Naive thymus-derived CD8-positive, alpha-beta T cell (primary cell): ENCODE data around the gene HACD4. TPM values are rescaled to one million over a fixed set of nuclear protein-coding genes. Genes with fewer than 3 reads are reported as not detected.

ENCODE experiments used
- ATAC-seq, 2 donors: fragments of 150-1000 bp; cut with Tn5 transposase in 1 of 2; sonication (Bioruptor Pico), chemical (Tn5 transposase) in 1 of 2; 1 replicate in 1 of 2; 2 replicates in 1 of 2; pipeline ENCODE4 v1.10.0; 2021; ENCODE audit warnings: mild to moderate bottlenecking in 2 of 2, moderate library complexity in 2 of 2
- POLR2A ChIA-PET: fragments of 350-600 bp; sonication (Branson Sonifier 250); formaldehyde crosslinking; loops from one replicate; lab custom pipeline; 2021; ENCODE audit warnings: antibody characterized with exemption; lab: Charles Lee
- DNase-seq, 10 donors: peaks; one replicate each; pipeline versions ENCODE4 v3.0.0 to v3.0.0-alpha.2; 2020 to 2022
- H3K27ac Mint-ChIP-seq, 10 donors: one replicate each; pipeline ENCODE4 v1.8.0; 2020 to 2022; ENCODE audit warnings: mild to moderate bottlenecking in 10 of 10, mixed read lengths in 10 of 10, moderate library complexity in 4 of 10, inconsistent platforms in 1 of 10
- H3K27me3 Mint-ChIP-seq, 5 donors: one replicate each; pipeline ENCODE4 v1.8.0; 2021 to 2022; ENCODE audit warnings: mixed read lengths in 5 of 5
- H3K36me3 Mint-ChIP-seq, 3 donors: one replicate each; pipeline ENCODE4 v1.8.0; 2020 to 2022; ENCODE audit warnings: mixed read lengths in 3 of 3, mild to moderate bottlenecking in 2 of 3, inconsistent platforms in 1 of 3
- H3K4me1 Mint-ChIP-seq, 4 donors: one replicate each; pipeline ENCODE4 v1.8.0; 2021 to 2022; ENCODE audit warnings: mixed read lengths in 4 of 4
- H3K4me3 Mint-ChIP-seq, 10 donors: one replicate each; pipeline ENCODE4 v1.8.0; 2020 to 2022; ENCODE audit warnings: mild to moderate bottlenecking in 10 of 10, mixed read lengths in 10 of 10, moderate library complexity in 6 of 10, inconsistent platforms in 1 of 10
- H3K9me3 Mint-ChIP-seq, 9 donors: one replicate each; pipeline ENCODE4 v1.8.0; 2020 to 2022; ENCODE audit warnings: mixed read lengths in 9 of 9, mild to moderate bottlenecking in 3 of 9, inconsistent platforms in 1 of 9, moderate library complexity in 1 of 9
- polyA plus RNA-seq, 3 donors: library from polyadenylated mRNA; unstranded; fragments of 300-500 nt; fragmentation: Illumina TruSeq; gene quantifications; one replicate each; pipeline ENCODE4 v1.2.3, GENCODE V29; 2021
- total RNA-seq, 8 experiments: library from RNA in 2 of 8; stranded (reverse) in 2 of 8; gene quantifications; one replicate each; pipeline ENCODE4 v1.2.3 and lab custom pipeline; 2021 to 2026

Gene HACD4
- total and polyA plus RNA-seq, 5 experiments from 2014 or later, result 7.5 to 12.6 (median 8.1) TPM

DNA sequence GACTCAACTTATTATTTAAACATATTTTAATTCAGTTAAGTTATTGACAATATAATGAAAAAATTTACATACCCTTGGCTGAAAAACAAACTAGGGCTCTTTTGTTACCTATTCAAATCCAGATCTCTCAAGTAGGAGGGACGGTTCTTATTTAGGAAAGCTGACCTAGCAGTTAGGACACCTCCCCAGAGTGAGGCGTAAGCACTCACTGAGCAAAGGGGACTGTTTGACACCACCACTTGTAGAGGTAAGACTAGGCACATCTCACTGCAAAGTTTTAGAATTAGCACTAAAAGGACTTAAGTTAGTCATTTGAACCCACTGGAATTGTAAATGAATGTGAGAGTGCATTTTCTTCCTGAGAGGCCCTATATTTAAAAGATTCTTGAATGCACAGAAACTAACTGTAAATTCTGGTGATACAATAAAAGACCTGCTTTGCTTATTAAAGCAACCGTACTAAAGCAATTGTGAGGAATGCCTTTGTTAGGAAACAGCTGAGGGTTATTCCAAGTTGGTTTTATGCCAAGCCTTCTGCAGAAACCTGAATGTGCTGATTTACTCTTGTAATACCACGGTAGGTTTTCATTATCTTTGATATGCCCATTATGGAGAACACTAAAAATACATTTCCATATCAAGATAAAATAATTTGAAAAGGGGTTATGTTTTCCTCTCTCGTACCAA, 16.2 kb downstream of the HACD4 start:
- no peaks in the 10 kb centered on the region for H3K27me3 Mint-ChIP-seq
- H3K36me3 Mint-ChIP-seq, result peaks cover 4 to 82% (median 64%) of the 10 kb centered on the region in 3 donors
- no peak for ATAC-seq
- H3K27ac Mint-ChIP-seq, result no peak overlapping the region
- peaks cover 4 to 13% (median 8%) of the 10 kb centered on the region in 4 donors for H3K4me1 Mint-ChIP-seq
- H3K9me3 Mint-ChIP-seq, result no peaks in the 10 kb centered on the region
- no peak for DNase-seq
- POLR2A ChIA-PET, result no interaction called here
- H3K4me3 Mint-ChIP-seq, result no peak overlapping the region

DNA sequence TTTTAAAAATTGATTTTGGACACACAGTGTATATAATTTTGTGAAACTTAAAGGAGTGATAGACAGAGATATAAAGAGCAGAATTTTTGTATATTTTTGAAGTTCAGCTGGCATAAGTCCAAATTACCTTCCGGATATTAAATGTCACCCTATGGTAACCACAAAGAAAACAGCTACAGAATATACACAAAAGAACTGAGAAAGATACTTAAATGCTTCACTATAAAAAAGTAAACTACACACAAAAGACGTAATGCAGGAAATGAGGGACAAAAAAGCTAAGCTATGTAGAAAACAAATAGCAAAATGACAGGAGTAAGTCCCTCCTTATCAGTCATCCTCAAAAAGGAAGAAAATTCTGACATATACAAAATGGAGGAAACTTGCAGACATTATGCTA, 29.4 kb downstream of the HACD4 start:
- DNase-seq (peak in 3 of 10 donors; percentile 8 to 40 (median 31)), ATAC-seq (peak; percentile 42 to 65)
- H3K27me3 Mint-ChIP-seq, result no peaks in the 10 kb centered on the region
- peak overlapping the region in 8 of 10 donors; percentile 15 to 58 (median 22) for H3K4me3 Mint-ChIP-seq
- POLR2A ChIA-PET, result no interaction called here
- peaks cover 0 to 20% (median 10%) of the 10 kb centered on the region in 9 donors for H3K9me3 Mint-ChIP-seq
- peaks cover 36 to 59% (median 37%) of the 10 kb centered on the region in 3 donors for H3K36me3 Mint-ChIP-seq
- peak overlapping the region in 9 of 10 donors; percentile 33 to 93 (median 82) for H3K27ac Mint-ChIP-seq
- H3K4me1 Mint-ChIP-seq, result peaks cover 14 to 32% (median 29%) of the 10 kb centered on the region in 4 donors

DNA sequence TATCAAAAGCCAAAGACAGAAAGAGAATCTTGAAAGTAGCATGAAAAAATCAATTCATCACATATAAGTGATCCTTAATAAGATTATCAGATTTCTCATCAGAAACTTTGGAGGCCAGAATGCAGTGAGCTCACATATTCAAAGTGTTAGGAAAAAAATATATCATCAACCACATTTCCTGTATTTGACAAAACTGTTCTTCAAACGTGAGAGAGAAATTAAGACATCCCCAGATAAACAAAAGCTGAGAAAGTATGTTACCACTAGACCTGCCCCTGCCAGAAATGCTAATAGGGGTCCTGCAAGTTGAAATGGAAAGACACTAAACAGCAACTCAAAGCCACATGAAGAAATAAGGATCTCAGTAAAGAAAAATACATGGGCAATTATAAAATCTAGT, 29.9 kb downstream of the HACD4 start:
- Mint-ChIP-seq H3K36me3 (peaks cover 32 to 56% (median 32%) of the 10 kb centered on the region in 3 donors), H3K4me3 (peak overlapping the region in 8 of 10 donors; percentile 15 to 58 (median 22)), H3K27me3 (no peaks in the 10 kb centered on the region), H3K27ac (peak overlapping the region; percentile 5 to 93 (median 82)), H3K4me1 (peaks cover 18 to 37% (median 33%) of the 10 kb centered on the region in 4 donors), H3K9me3 (peaks cover 0 to 20% (median 10%) of the 10 kb centered on the region in 9 donors)
- ATAC-seq (peak; percentile 43 to 62), DNase-seq (peak in 3 of 10 donors; percentile 14 to 15 (median 14))
- POLR2A ChIA-PET, result no interaction called here

DNA sequence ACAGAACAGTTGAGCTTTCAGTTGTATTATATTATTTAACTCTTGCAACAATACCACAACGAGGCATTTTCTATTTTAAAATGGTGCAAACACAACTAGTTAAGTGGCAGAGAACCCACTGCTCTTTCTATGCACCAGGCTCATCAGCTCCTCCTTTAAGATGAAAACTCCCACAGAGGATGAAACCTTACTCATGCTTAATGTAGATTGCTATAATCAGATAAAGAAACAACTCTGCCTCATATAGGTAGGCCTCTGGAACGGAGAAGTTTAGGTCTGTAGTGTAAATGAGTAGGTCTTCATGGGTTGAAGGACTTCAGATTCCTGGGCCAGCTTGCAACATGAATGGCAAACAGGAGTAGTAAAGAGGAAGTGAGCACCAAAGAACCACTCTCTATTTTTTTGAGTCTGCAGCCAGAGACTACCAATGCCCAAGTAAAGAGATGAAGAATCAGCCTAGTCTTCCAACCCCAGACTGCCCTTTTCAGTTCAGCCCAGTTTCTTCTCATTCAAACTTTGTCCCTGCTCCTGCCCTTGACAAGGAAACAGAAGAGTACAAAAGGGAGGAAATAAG, 33.9 kb downstream of the HACD4 start:
- Mint-ChIP-seq H3K27ac (peak overlapping the region in 9 of 10 donors; percentile 21 to 92 (median 53)), H3K4me3 (peak overlapping the region in 2 of 10 donors; percentile 19 to 27), H3K4me1 (peaks cover 19 to 57% (median 38%) of the 10 kb centered on the region in 4 donors), H3K27me3 (no peaks in the 10 kb centered on the region), H3K9me3 (peaks cover 0 to 20% (median 9%) of the 10 kb centered on the region in 9 donors), H3K36me3 (peaks cover 20 to 44% (median 22%) of the 10 kb centered on the region in 3 donors)
- POLR2A ChIA-PET, result no interaction called here
- ATAC-seq (no peak), DNase-seq (no peak)

DNA sequence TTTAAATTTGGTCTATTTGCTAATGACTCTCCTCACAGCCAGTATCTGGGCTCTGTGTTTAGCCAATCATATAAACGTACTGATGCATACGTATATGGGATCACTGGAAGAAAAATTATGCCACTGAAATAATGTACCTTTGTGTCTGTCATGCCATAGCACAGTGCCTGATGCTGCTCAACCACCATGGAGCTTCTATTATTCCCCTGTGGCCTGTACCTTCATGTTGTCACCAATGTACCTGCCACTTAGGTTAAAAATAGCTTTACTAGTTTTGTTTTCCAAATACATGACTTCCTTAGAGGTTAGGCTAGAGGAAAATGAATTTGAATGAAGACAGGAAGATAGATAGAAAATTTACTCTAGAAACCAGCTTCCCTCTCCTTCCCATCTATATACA, 34.6 kb downstream of the HACD4 start:
- peaks cover 21 to 42% (median 22%) of the 10 kb centered on the region in 3 donors for H3K36me3 Mint-ChIP-seq
- POLR2A ChIA-PET, result no interaction called here
- H3K4me3 Mint-ChIP-seq, result peak overlapping the region in 1 of 10 donors; percentile 19
- peak overlapping the region in 9 of 10 donors; percentile 21 to 86 (median 53) for H3K27ac Mint-ChIP-seq
- ATAC-seq (peak in 1 of 2 donors; percentile 27), DNase-seq (peak in 1 of 10 donors; percentile 11)
- no peaks in the 10 kb centered on the region for H3K27me3 Mint-ChIP-seq
- peaks cover 0 to 16% (median 6%) of the 10 kb centered on the region in 9 donors for H3K9me3 Mint-ChIP-seq
- peaks cover 13 to 50% (median 30%) of the 10 kb centered on the region in 4 donors for H3K4me1 Mint-ChIP-seq

DNA sequence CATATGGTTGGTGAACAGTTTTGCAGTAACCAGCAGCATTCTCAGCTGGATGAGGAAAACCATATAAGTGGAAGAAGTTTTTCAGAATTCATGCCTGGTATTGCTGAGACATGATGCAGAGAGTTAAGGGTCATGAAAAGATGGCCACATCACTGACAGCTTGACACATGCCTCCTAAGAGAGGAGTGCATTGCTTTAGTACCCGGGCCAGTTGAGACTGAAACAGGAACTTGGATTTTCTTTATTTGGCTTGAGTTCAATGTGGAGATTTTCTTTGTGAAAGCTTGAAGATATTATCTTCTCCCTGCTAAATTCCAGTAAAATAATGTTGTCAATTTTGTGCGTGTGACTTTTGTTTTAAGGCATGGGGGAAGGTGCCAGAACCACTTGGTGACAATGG, 35.8 kb downstream of the HACD4 start:
- Mint-ChIP-seq H3K36me3 (peaks cover 16 to 33% (median 23%) of the 10 kb centered on the region in 3 donors), H3K27ac (peak overlapping the region in 7 of 10 donors; percentile 21 to 86 (median 72)), H3K4me3 (peak overlapping the region in 1 of 10 donors; percentile 19), H3K9me3 (peaks cover 0 to 5% (median 0%) of the 10 kb centered on the region in 9 donors), H3K27me3 (no peaks in the 10 kb centered on the region), H3K4me1 (peaks cover 12 to 40% (median 20%) of the 10 kb centered on the region in 4 donors)
- POLR2A ChIA-PET, result interaction anchor here (0.8 kb wide), 1 partner anchor 10 kb away, joined by 3 read pairs; no protein-coding TSS in a partner anchor
- no peak for DNase-seq
- ATAC-seq, result no peak

DNA sequence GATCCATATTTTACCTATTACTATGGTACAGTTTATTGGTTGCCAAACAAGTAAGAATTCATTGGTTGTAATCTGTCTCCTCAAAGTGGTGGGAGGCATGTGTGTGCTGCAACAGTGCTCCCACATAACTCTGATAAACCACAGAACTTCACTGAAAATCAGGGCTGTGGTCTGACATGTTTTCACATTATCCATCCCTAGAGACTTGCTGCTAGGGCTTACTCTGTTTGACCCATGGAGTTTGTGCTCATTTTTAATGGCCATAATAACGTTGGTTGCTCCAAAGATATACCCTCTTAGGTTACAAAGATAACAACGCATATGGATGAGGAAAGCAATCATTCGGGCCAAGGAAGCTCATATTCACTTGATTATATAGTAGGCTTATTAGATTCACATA, 37.0 kb downstream of the HACD4 start:
- no peak overlapping the region for H3K4me3 Mint-ChIP-seq
- ATAC-seq (no peak), DNase-seq (no peak)
- peaks cover 16 to 33% (median 26%) of the 10 kb centered on the region in 3 donors for H3K36me3 Mint-ChIP-seq
- H3K4me1 Mint-ChIP-seq, result peaks cover 12 to 40% (median 20%) of the 10 kb centered on the region in 4 donors
- H3K27me3 Mint-ChIP-seq, result no peaks in the 10 kb centered on the region
- H3K9me3 Mint-ChIP-seq, result no peaks in the 10 kb centered on the region
- H3K27ac Mint-ChIP-seq, result peak overlapping the region in 5 of 10 donors; percentile 9 to 81 (median 55)
- POLR2A ChIA-PET, result interaction anchor here (0.6 kb wide), 1 partner anchor 84 kb away, joined by 4 read pairs; no protein-coding TSS in a partner anchor

DNA sequence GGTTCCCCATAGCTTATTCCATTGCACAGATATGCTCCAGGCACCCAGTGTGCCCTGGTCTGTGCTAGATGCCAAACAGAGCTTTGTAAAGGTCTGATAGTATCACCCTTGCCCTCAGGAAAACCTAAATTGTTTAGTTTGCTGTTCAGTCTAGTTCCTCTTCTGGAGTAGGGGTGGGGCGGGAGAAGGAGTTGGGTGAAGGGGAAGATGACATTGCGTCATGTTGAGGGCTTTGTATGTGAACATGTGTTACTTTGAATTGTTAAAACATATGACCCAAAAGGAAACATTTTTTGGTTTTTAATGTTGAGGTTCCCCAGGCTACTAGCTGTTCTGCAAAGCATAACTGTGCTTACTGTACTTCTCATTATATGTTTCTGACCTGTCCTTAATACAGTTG, 40.6 kb downstream of the HACD4 start:
- POLR2A ChIA-PET, result no interaction called here
- H3K9me3 Mint-ChIP-seq, result no peaks in the 10 kb centered on the region

DNA sequence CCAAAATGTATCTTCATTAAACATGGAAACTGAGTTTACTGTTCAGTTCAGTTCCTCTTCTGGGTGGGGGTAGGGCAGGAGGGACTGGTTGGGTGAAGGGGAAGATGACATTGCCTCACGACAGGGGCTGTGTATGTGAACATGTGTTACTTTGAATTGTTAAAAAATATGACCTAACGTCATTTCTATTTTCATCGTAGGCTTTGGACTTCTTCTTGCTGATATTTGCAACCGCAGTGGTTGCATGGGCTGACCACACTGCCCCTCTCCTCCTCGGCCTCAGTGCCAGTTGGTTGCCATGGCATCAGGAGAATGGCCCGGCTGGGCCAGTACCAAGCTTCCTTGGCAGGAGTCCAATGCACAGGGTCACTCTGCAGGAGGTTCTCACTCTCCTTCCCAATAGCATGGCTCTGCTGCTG, 41.5 kb downstream of the HACD4 start:
- DNase-seq (no peak), ATAC-seq (no peak)
- Mint-ChIP-seq H3K9me3 (no peaks in the 10 kb centered on the region), H3K4me3 (no peak overlapping the region), H3K27ac (no peak overlapping the region), H3K4me1 (peaks cover 0 to 5% (median 3%) of the 10 kb centered on the region in 4 donors), H3K36me3 (peaks cover 16 to 49% (median 48%) of the 10 kb centered on the region in 3 donors), H3K27me3 (no peaks in the 10 kb centered on the region)
- POLR2A ChIA-PET, result no interaction called here

More for the DNA sequence above, 40.6 kb downstream of the HACD4 start:
- no peak for DNase-seq
- Mint-ChIP-seq H3K36me3 (peaks cover 16 to 50% (median 48%) of the 10 kb centered on the region in 3 donors), H3K4me1 (peaks cover 0 to 14% (median 6%) of the 10 kb centered on the region in 4 donors), H3K27me3 (no peaks in the 10 kb centered on the region), H3K27ac (peak overlapping the region in 2 of 10 donors; percentile 51 to 69), H3K4me3 (no peak overlapping the region)
- ATAC-seq, result no peak

DNA sequence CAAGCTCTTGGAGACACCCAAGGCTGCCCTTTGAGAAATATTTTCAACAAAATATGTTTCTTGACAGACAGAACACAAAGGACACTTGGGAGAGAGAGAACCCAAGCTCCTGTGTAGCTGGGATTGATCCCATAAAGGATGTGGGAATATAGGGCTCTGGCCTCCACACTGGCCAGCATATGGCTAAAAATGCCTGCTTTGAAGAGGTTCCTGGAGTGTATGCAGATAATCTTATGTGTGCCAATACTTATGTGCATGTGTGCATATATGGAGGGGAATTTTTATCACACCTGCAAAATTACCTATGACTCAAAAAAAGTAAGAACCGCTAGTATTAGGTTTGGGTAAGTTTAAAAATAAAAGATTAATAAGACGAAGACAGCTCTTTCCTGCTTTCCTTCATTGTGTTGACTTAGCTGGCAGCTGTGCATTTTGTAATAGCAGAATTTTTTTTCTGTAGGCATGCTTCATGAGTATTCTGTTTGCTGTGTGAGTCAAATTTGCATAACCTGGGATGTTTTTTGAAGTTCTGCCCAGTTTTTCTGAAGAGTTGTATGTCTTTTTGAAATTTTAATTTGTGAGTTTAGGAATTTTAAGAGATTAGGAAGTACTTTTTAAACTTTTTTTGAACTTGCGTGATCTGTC, 42.6 kb downstream of the HACD4 start:
- no peak overlapping the region for H3K4me3 Mint-ChIP-seq
- H3K27ac Mint-ChIP-seq, result no peak overlapping the region
- H3K9me3 Mint-ChIP-seq, result no peaks in the 10 kb centered on the region
- no peaks in the 10 kb centered on the region for H3K27me3 Mint-ChIP-seq
- POLR2A ChIA-PET, result no interaction called here
- peaks cover 10 to 48% (median 45%) of the 10 kb centered on the region in 3 donors for H3K36me3 Mint-ChIP-seq
- ATAC-seq, result no peak
- H3K4me1 Mint-ChIP-seq, result peaks cover 0 to 3% (median 1%) of the 10 kb centered on the region in 4 donors
- no peak for DNase-seq

DNA sequence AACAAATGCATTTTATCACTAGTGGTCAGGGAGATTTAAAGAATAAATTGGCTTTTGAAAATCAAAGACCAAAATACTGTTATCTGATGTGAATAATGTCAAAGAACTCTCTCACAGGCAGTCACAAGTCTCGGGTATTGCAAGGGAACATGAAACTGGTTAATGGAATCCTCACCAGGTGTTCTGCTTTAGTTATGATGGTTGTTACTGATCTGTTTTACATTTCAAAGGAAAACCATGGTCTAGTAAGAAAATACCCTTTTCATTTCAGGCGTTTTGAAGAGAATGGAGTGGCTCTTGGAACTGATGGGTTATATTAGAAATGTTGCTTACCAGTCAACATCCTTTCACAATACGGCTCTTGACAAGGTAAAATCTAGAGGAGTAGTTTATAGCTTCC, 43.4 kb downstream of the HACD4 start:
- H3K27ac Mint-ChIP-seq, result no peak overlapping the region
- DNase-seq (no peak), ATAC-seq (no peak)
- no peak overlapping the region for H3K4me3 Mint-ChIP-seq
- peaks cover 5 to 46% (median 44%) of the 10 kb centered on the region in 3 donors for H3K36me3 Mint-ChIP-seq
- H3K9me3 Mint-ChIP-seq, result no peaks in the 10 kb centered on the region
- POLR2A ChIA-PET, result no interaction called here
- H3K27me3 Mint-ChIP-seq, result no peaks in the 10 kb centered on the region
- H3K4me1 Mint-ChIP-seq, result peaks cover 0 to 3% (median under 1%) of the 10 kb centered on the region in 4 donors

DNA sequence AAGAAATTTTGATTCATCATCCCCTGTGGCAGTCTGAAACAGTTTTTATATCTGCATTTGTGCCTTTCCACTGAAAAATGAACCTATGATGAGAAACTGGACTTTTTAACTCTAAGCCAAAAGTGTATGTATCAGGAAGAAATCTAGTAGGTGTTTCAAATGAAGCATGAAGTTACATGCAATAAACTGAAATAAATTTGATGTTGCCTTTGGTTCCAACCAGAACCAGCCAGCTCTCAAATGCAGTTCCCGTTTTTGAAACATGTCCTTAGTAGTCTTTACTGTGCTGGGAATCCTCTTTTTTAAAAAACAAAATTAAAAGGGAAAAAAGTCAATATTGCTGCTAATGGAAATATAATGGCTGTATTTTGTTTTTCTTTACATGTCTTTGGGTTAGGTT, 43.9 kb downstream of the HACD4 start:
- H3K4me3 Mint-ChIP-seq, result no peak overlapping the region
- no peak overlapping the region for H3K27ac Mint-ChIP-seq
- no peak for DNase-seq
- peaks cover 0 to 3% (median 0%) of the 10 kb centered on the region in 4 donors for H3K4me1 Mint-ChIP-seq
- POLR2A ChIA-PET, result no interaction called here
- no peaks in the 10 kb centered on the region for H3K9me3 Mint-ChIP-seq
- no peaks in the 10 kb centered on the region for H3K27me3 Mint-ChIP-seq
- peaks cover 7 to 49% (median 49%) of the 10 kb centered on the region in 3 donors for H3K36me3 Mint-ChIP-seq
- no peak for ATAC-seq
